PC-3 (cell line): ENCODE measurements around the gene CCNI.

Experiments used
- EZH2 ChIP-seq: fragments of 300-600 bp; sonication (generic); IDR thresholded peaks from one replicate; pipeline ENCODE4 v1.6.1; 2017; ENCODE audit warnings: antibody characterized with exemption, mild to moderate bottlenecking, low read length; ENCODE audit not compliant: unreplicated experiment
- EZH2phosphoT487 ChIP-seq: fragments of 300-600 bp; sonication (generic); IDR thresholded peaks from 2 replicates; pipeline ENCODE4 v1.6.1; 2018; ENCODE audit warnings: mild to moderate bottlenecking, antibody characterized with exemption, low read length, borderline replicate concordance
- TF ChIP-seq, protein P1 (sequence below): fragments of 300-600 bp; sonication (generic); conservative IDR thresholded peaks from 2 replicates; pipeline ENCODE4 v1.5.1; 2017; ENCODE audit warnings: antibody characterized with exemption, low read depth, mild to moderate bottlenecking, low read length

DNA sequence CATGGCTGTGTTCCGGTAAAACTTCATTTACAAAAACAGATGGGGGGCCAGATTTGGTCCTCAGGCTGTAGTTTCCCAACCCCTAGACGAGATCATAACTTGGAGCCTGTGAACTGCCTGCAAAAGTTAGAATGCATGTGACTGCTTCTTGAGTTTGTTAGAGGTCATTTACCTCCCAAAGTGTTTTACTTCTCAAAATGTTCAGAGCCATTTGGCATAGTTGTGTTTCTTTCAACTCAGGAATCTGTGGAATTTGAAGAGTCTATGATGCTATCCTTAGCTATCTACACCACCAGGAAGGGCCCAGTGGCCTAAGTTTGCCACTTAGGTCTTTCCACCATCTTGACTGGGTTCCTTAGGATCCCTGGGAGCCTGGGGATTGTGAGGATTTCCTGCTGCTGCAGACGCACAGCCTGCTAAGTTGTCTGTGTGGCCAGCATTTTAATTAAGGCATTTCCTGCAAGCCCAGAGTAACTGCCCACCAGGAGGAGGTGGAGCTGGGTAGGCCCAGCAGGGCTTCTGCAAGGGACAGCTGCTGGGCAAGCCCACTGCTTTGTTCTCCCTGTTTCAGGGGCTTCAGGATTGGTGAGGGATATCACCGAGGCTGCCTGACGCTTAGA lies 53.1 kb downstream of the CCNI start:
- TF ChIP-seq, protein P1, sequence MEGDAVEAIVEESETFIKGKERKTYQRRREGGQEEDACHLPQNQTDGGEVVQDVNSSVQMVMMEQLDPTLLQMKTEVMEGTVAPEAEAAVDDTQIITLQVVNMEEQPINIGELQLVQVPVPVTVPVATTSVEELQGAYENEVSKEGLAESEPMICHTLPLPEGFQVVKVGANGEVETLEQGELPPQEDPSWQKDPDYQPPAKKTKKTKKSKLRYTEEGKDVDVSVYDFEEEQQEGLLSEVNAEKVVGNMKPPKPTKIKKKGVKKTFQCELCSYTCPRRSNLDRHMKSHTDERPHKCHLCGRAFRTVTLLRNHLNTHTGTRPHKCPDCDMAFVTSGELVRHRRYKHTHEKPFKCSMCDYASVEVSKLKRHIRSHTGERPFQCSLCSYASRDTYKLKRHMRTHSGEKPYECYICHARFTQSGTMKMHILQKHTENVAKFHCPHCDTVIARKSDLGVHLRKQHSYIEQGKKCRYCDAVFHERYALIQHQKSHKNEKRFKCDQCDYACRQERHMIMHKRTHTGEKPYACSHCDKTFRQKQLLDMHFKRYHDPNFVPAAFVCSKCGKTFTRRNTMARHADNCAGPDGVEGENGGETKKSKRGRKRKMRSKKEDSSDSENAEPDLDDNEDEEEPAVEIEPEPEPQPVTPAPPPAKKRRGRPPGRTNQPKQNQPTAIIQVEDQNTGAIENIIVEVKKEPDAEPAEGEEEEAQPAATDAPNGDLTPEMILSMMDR, result no peak
- TF ChIP-seq EZH2 (no peak), EZH2phosphoT487 (no peak)
